K562 (cell line): Measurements from ENCODE around the gene GAMT. TPM values are rescaled to one million over a fixed set of nuclear protein-coding genes. Genes with fewer than 3 reads are reported as not detected.

Experiments used
- ATF1 ChIP-seq, 2 experiments: fragments of 450-650 bp in 1 of 2; IDR thresholded peaks; 2 replicates each; pipeline ENCODE4 v1.6.1; 2016; ENCODE audit warnings: missing compliant biosample characterization in 1 of 2, missing genetic modification characterization in 1 of 2
- BRD4 ChIP-seq: fragments of 200-600 bp; sonication (generic); IDR thresholded peaks from 2 replicates; pipeline ENCODE4 v1.6.1; 2017; ENCODE audit warnings: inconsistent platforms
- CLOCK ChIP-seq: fragments of 250-450 bp; sonication (Bioruptor Pico); IDR thresholded peaks from 2 replicates; pipeline ENCODE4 v1.4.0; 2020; ENCODE audit warnings: mild to moderate bottlenecking, moderate library complexity, borderline replicate concordance
- CUX1 ChIP-seq: fragments of 200-800 bp; sonication (Bioruptor generic); IDR thresholded peaks from 2 replicates; pipeline ENCODE4 v1.6.1; 2016; ENCODE audit warnings: missing genetic modification characterization, missing compliant biosample characterization
- E4F1 ChIP-seq: fragments of 250-450 bp; sonication (Bioruptor Pico); IDR thresholded peaks from 2 replicates; pipeline ENCODE4 v1.5.0; 2021; ENCODE audit warnings: mild to moderate bottlenecking, borderline replicate concordance
- KDM4B ChIP-seq, 2 experiments: fragments of 450-650 bp in 1 of 2; sonication (generic) in 1 of 2; IDR thresholded peaks; 2 replicates each; pipeline ENCODE4 v1.6.1; 2016 to 2017; ENCODE audit warnings: borderline replicate concordance in 2 of 2, antibody characterized with exemption in 1 of 2, low read depth in 1 of 2, mild to moderate bottlenecking in 1 of 2
- MAFG ChIP-seq: fragments of 450-650 bp; conservative IDR thresholded peaks from 2 replicates; pipeline ENCODE4 v1.6.1; 2016; ENCODE audit warnings: missing genetic modification characterization, missing compliant biosample characterization
- SAFB ChIP-seq: fragments of 200-400 bp; formaldehyde crosslinking; IDR thresholded peaks from 2 replicates; pipeline ENCODE4 v1.6.1; 2017; ENCODE audit warnings: low read depth, low read length, borderline replicate concordance
- TAF9B ChIP-seq: fragments of 450-650 bp; IDR thresholded peaks from 2 replicates; pipeline ENCODE4 v1.6.1; 2018; ENCODE audit warnings: mild to moderate bottlenecking; ENCODE audit not compliant: partially characterized antibody
- UBTF ChIP-seq, 2 experiments: IDR thresholded peaks; 2 replicates each; pipeline ENCODE4 v1.6.1; 2012; ENCODE audit warnings: improper control_type of control experiment in 2 of 2, low read depth in 2 of 2, low read length in 2 of 2, borderline replicate concordance in 1 of 2
- ZNF263 ChIP-seq: sonication (generic); formaldehyde crosslinking; IDR thresholded peaks from 2 replicates; pipeline ENCODE4 v1.8.0; 2022; ENCODE audit warnings: mild to moderate bottlenecking, missing genetic modification reagents, borderline replicate concordance
- ZNF431 ChIP-seq: sonication (generic); formaldehyde crosslinking; IDR thresholded peaks from 2 replicates; pipeline ENCODE4 v1.8.0; 2022; ENCODE audit warnings: mild to moderate bottlenecking, missing genetic modification reagents
- polyA plus RNA-seq, 8 experiments: library from polyadenylated mRNA; depleted of rRNA in 4 of 8; stranded (reverse) in 5 of 8; unstranded in 3 of 8; fragments of >200 nt; fragmentation: Nextera tagmentation in 2 of 8; fragmentation: Illumina TruSeq in 1 of 8; extraction: Ambion mirVana in 2 of 8; extraction: Trizol in 1 of 8; gene quantifications; 2 replicates each; pipeline versions ENCODE4 v1.2.1 to v1.2.3, GENCODE V29; 2011 to 2014; ENCODE audit warnings: inconsistent platforms in 1 of 8, missing spikeins in 1 of 8
- total RNA-seq, 7 experiments: library from RNA; depleted of rRNA in 6 of 7; stranded (reverse); fragments of >200 nt in 6 of 7; fragmentation: Illumina TruSeq in 2 of 7; extraction: Trizol in 2 of 7; gene quantifications; 2 replicates each; pipeline versions ENCODE4 v1.2.1 to v1.2.3, GENCODE V29; 2011 to 2021; ENCODE audit warnings: low replicate concordance in 1 of 7

GAMT gene
- total and polyA plus RNA-seq, 9 of the 15 experiments (the other 6 are each of a cell fraction or from before 2014, with no cell fraction given), result 1.3 to 35.3 (median 27.2) TPM

- TF ChIP-seq ATF1 (CRISPR knock-in tag; IDR thresholded peaks at IDR 0.05) (peak; percentile 46), ATF1 (tag; IDR thresholded peaks at IDR 0.05) (peak; percentile 94), ZNF263 (CRISPR knock-in tag) (peak; percentile 80; the same call in 1 of the 2 replicates), KDM4B (IDR thresholded peaks at IDR 0.05; ENCODE audit: borderline replicate concordance in 2 of 2, low read depth in 1 of 2) (peak in 1 of 2 experiments; percentile 91; a peak in 1 of 4 replicates), TAF9B (no peak), SAFB (peak; percentile 74; the same call in 1 of the 2 replicates), BRD4 (peak; percentile 77), MAFG (no peak), CLOCK (no peak), ZNF431 (CRISPR knock-in tag) (peak; percentile 63; the same call in 1 of the 2 replicates), UBTF (IDR thresholded peaks at IDR 0.05; ENCODE audit: borderline replicate concordance in 1 of 2, low read depth in 2 of 2, low read length in 2 of 2) (peak in 1 of 2 experiments; percentile 70; a peak in 2 of 4 replicates), E4F1 (CRISPR knock-in tag) (no peak), CUX1 (CRISPR knock-in tag) (no peak)
Measured at GRCh38 chr19:1383312-1384084, 17.8 kb downstream of the GAMT start, which contains the start of gene NDUFS7 (continued).
